Spleen (tissue), 11 donors: ENCODE results near the gene TIAM1. TPM values are rescaled to one million over a fixed set of nuclear protein-coding genes. Genes with fewer than 3 reads are reported as not detected.

ENCODE experiments used
- DNase-seq: peaks from one replicate; pipeline ENCODE4 v3.0.0-alpha.2; 2020
- H3K27ac ChIP-seq, 8 donors: fragments of 200-600 bp; sonication (generic) in 7 of 8; 1 replicate in 4 of 8; 2 replicates in 4 of 8; pipeline versions ENCODE4 v1.5.0 to v1.8.0; 2016 to 2021; ENCODE audit warnings: inconsistent platforms in 4 of 8, mild to moderate bottlenecking in 4 of 8, moderate library complexity in 1 of 8
- H3K27me3 ChIP-seq, 7 donors: fragments of 200-600 bp; sonication (generic) in 6 of 7; replicated peaks in 1 of 7; 1 replicate in 4 of 7; 2 replicates in 3 of 7; pipeline versions ENCODE4 v1.5.0 to v1.8.0; 2016 to 2021; ENCODE audit warnings: inconsistent platforms in 3 of 7, mild to moderate bottlenecking in 1 of 7
- H3K36me3 ChIP-seq, 6 donors: fragments of 200-600 bp; sonication (generic) in 5 of 6; 1 replicate in 4 of 6; 2 replicates in 2 of 6; pipeline versions ENCODE4 v1.5.0 to v1.8.0; 2016 to 2021; ENCODE audit warnings: inconsistent platforms in 2 of 6
- H3K4me1 ChIP-seq, 6 donors: fragments of 200-600 bp; sonication (generic) in 5 of 6; 1 replicate in 3 of 6; 2 replicates in 3 of 6; pipeline versions ENCODE4 v1.5.0 to v1.8.0; 2016 to 2021; ENCODE audit warnings: inconsistent platforms in 3 of 6
- H3K4me3 ChIP-seq, 8 donors: fragments of 200-600 bp; sonication (generic) in 7 of 8; 1 replicate in 4 of 8; 2 replicates in 4 of 8; pipeline versions ENCODE4 v1.5.0 to v1.8.0; 2016 to 2021; ENCODE audit warnings: inconsistent platforms in 4 of 8, mild to moderate bottlenecking in 4 of 8, moderate library complexity in 2 of 8
- H3K9me3 ChIP-seq, 8 donors: fragments of 200-600 bp; sonication (generic) in 7 of 8; 1 replicate in 4 of 8; 2 replicates in 4 of 8; pipeline versions ENCODE4 v1.5.0 to v1.8.0; 2016 to 2021; ENCODE audit warnings: inconsistent platforms in 4 of 8
- CTCF ChIP-seq, 11 experiments: fragments of 200-600 bp in 7 of 11; fragments of 450-650 bp in 4 of 11; sonication (generic) in 4 of 11; IDR thresholded peaks in 8 of 11; conservative IDR thresholded peaks in 3 of 11; 1 replicate in 7 of 11; 2 replicates in 4 of 11; pipeline versions ENCODE4 v1.4.0 to v1.8.0; 2016 to 2021; ENCODE audit warnings: antibody characterized with exemption in 11 of 11, inconsistent platforms in 4 of 11, mild to moderate bottlenecking in 1 of 11
- POLR2A ChIP-seq, 3 donors: fragments of 450-650 bp; IDR thresholded peaks; one replicate each; pipeline ENCODE4 v1.5.1; 2017; ENCODE audit warnings: antibody characterized with exemption in 3 of 3, mild to moderate bottlenecking in 1 of 3
- POLR2AphosphoS5 ChIP-seq, 3 donors: sonication (generic); formaldehyde crosslinking; IDR thresholded peaks; one replicate each; pipeline ENCODE4 v1.5.1; 2017; ENCODE audit warnings: antibody characterized with exemption in 3 of 3
- WGBS, 5 donors: extraction: QIAGEN DNeasy Blood & Tissue Kit in 3 of 5; methylation state at CpG; one replicate each; pipeline versions ENCODE4 v1.1.5 to v1.1.7; 2013 to 2018; 5-methylcytosine and 5-hydroxymethylcytosine counted together
- intact Hi-C: fragments of 100-400 bp; cut with DNase I; formaldehyde crosslinking; loops from one replicate; pipeline ENCODE4 v1.15.0; 2023; ENCODE audit warnings: low total_unique reads
- polyA plus RNA-seq, 3 donors: library from polyadenylated mRNA; stranded (reverse); fragments of 200-250 nt; gene quantifications; one replicate each; pipeline ENCODE4 v1.2.1, GENCODE V29; 2013
- total RNA-seq, 7 donors: library from RNA; depleted of rRNA in 3 of 7; stranded (reverse); fragments of >200 nt in 3 of 7; fragmentation: NEBNext Ultra II Directional in 4 of 7; extraction: Animal tissue kit (Norgen Biotek cat#: 25700) in 4 of 7; gene quantifications; one replicate each; pipeline versions ENCODE4 v1.1.0 to v1.2.1, GENCODE V29; 2016 to 2021
- donor health status: healthy with polysubstance abuse.
- donor health status: DM: no; HTN: no; CAD: no; lungs with moderate emphysema.
- donor health status: DM: no; HTN: no; CAD: no.
- donor health status: Bipolar disorder and iron deficiency.
- donor health status: healthy.
- donor health status: DM: no; HTN: no; CAD: no.
- donor health status: DM: yes; HTN: yes; CAD: no.

Gene TIAM1
- total and polyA plus RNA-seq, 10 donors = 1.9 to 35.0 (median 18.4) TPM

- Histone ChIP-seq H3K36me3 (no peaks in the 10 kb centered on the region), H3K9me3 (no peaks in the 10 kb centered on the region), H3K4me1 (no peaks in the 10 kb centered on the region), H3K27me3 (no peaks in the 10 kb centered on the region), H3K4me3 (no peak overlapping the region), H3K27ac (no peak overlapping the region)
- TF ChIP-seq POLR2AphosphoS5 (IDR thresholded peaks at IDR 0.05) (no peak), POLR2A (IDR thresholded peaks at IDR 0.05) (no peak), CTCF (IDR thresholded peaks at IDR 0.05 in 8 of 11, conservative IDR thresholded peaks at IDR 0.05 in 3 of 11) (no peak)
- intact Hi-C loops = no loop called here
- DNase-seq = no peak
- 91 to 98% (median 97%) methylated on average over 11 of the region's 11 CpGs for WGBS, 5 donors
Measured at GRCh38 chr21:31294691-31295090, 49.4 kb downstream of the TIAM1 start.

- intact Hi-C loops = no loop called here
Measured at GRCh38 chr21:31293986-31294385, 50.1 kb downstream of the TIAM1 start.

GRCh38 chr21:31290765-31291164 is 53.3 kb downstream of the TIAM1 start:
- no peak for DNase-seq
- intact Hi-C loops = no loop called here
- H3K4me3 ChIP-seq = no peak overlapping the region
- no peaks in the 10 kb centered on the region for H3K27me3 ChIP-seq
- no peaks in the 10 kb centered on the region for H3K4me1 ChIP-seq
- H3K27ac ChIP-seq = no peak overlapping the region
- peaks cover 0 to 18% (median 9%) of the 10 kb centered on the region in 8 donors for H3K9me3 ChIP-seq
- 92 to 97% (median 94%) methylated on average over 5 of the region's 5 CpGs for whole genome bisulfite sequencing, 5 donors
- H3K36me3 ChIP-seq = no peaks in the 10 kb centered on the region
- no peak for TF ChIP-seq POLR2A (IDR thresholded peaks at IDR 0.05)

More at GRCh38 chr21:31293986-31294385, 50.1 kb downstream of the TIAM1 start:
- Histone ChIP-seq H3K27ac (no peak overlapping the region), H3K9me3 (no peaks in the 10 kb centered on the region), H3K4me3 (no peak overlapping the region), H3K4me1 (no peaks in the 10 kb centered on the region), H3K27me3 (no peaks in the 10 kb centered on the region), H3K36me3 (no peaks in the 10 kb centered on the region)
- no peak for DNase-seq
- TF ChIP-seq POLR2A (IDR thresholded peaks at IDR 0.05) = no peak
- TF ChIP-seq CTCF (IDR thresholded peaks at IDR 0.05 in 8 of 11, conservative IDR thresholded peaks at IDR 0.05 in 3 of 11) = no peak
- no peak for TF ChIP-seq POLR2AphosphoS5 (IDR thresholded peaks at IDR 0.05)

GRCh38 chr21:31289702-31290101 is 54.4 kb downstream of the TIAM1 start:
- TF ChIP-seq POLR2AphosphoS5 (IDR thresholded peaks at IDR 0.05) (no peak), POLR2A (IDR thresholded peaks at IDR 0.05) (no peak), CTCF (IDR thresholded peaks at IDR 0.05 in 8 of 11, conservative IDR thresholded peaks at IDR 0.05 in 3 of 11) (no peak)
- Histone ChIP-seq H3K27me3 (no peaks in the 10 kb centered on the region), H3K36me3 (no peaks in the 10 kb centered on the region), H3K9me3 (peaks cover 0 to 18% (median 9%) of the 10 kb centered on the region in 8 donors), H3K4me3 (no peak overlapping the region), H3K27ac (no peak overlapping the region), H3K4me1 (no peaks in the 10 kb centered on the region)
- DNase-seq = no peak
- 60 to 79% (median 75%) methylated on average over 4 of the region's 4 CpGs for WGBS, 5 donors
- intact Hi-C loops = no loop called here

- 87 to 97% (median 90%) methylated on average over 3 of the region's 3 CpGs for WGBS, 5 donors
- Histone ChIP-seq H3K9me3 (peaks cover 0 to 18% (median 9%) of the 10 kb centered on the region in 8 donors), H3K4me3 (no peak overlapping the region), H3K27ac (no peak overlapping the region), H3K36me3 (no peaks in the 10 kb centered on the region), H3K27me3 (no peaks in the 10 kb centered on the region), H3K4me1 (no peaks in the 10 kb centered on the region)
- intact Hi-C loops = no loop called here
- no peak for TF ChIP-seq POLR2AphosphoS5 (IDR thresholded peaks at IDR 0.05)
- no peak for TF ChIP-seq POLR2A (IDR thresholded peaks at IDR 0.05)
- TF ChIP-seq CTCF (IDR thresholded peaks at IDR 0.05 in 8 of 11, conservative IDR thresholded peaks at IDR 0.05 in 3 of 11) = no peak
- DNase-seq = no peak
Measured at GRCh38 chr21:31288191-31288590, 55.9 kb downstream of the TIAM1 start.
